Nephron (organoid): Measurements from ENCODE around the gene SPDEF.

Experiments used
- H3K27ac Mint-ChIP-seq, 3 experiments: 2 replicates each; pipeline ENCODE4 v1.8.0; 2020; ENCODE audit warnings: mixed read lengths in 3 of 3, mild to moderate bottlenecking in 2 of 3, moderate library complexity in 1 of 3
- H3K27me3 Mint-ChIP-seq: 2 replicates; pipeline ENCODE4 v1.8.0; 2021; ENCODE audit warnings: low read depth, mild to moderate bottlenecking, moderate library complexity, mixed read lengths
- H3K36me3 Mint-ChIP-seq: 2 replicates; pipeline ENCODE4 v1.8.0; 2020; ENCODE audit warnings: low read depth, mixed read lengths
- H3K4me1 Mint-ChIP-seq: 2 replicates; pipeline ENCODE4 v1.8.0; 2020; ENCODE audit warnings: mixed read lengths
- H3K4me3 Mint-ChIP-seq, 3 experiments: 2 replicates each; pipeline ENCODE4 v1.8.0; 2020; ENCODE audit warnings: mild to moderate bottlenecking in 3 of 3, mixed read lengths in 3 of 3, moderate library complexity in 2 of 3
- H3K9me3 Mint-ChIP-seq: 2 replicates; pipeline ENCODE4 v1.8.0; 2020; ENCODE audit warnings: mixed read lengths
- CTCF ChIP-seq, 3 experiments: fragments of 200-600 bp; sonication (generic); IDR thresholded peaks; one replicate each; pipeline ENCODE4 v1.5.0; 2021; ENCODE audit warnings: antibody characterized with exemption in 3 of 3; ENCODE audit not compliant: unreplicated experiment in 3 of 3

Gene SPDEF

GRCh38 chr6:34534656-34535055, 21.5 kb downstream of the SPDEF start:
- peak overlapping the region; percentile 34 to 66 (median 64) for H3K4me3 Mint-ChIP-seq
- no peak for TF ChIP-seq CTCF (IDR thresholded peaks at IDR 0.05; ENCODE audit: unreplicated experiment in 3 of 3)
- H3K36me3 Mint-ChIP-seq = no peaks in the 10 kb centered on the region
- peaks cover 9% of the 10 kb centered on the region for H3K27me3 Mint-ChIP-seq
- peaks cover 16% of the 10 kb centered on the region for H3K4me1 Mint-ChIP-seq
- peak overlapping the region in 1 of 3 experiments; percentile 74 for H3K27ac Mint-ChIP-seq
- no peaks in the 10 kb centered on the region for H3K9me3 Mint-ChIP-seq

- no peak for TF ChIP-seq CTCF (IDR thresholded peaks at IDR 0.05; ENCODE audit: unreplicated experiment in 3 of 3)
- peaks cover 20% of the 10 kb centered on the region for H3K4me1 Mint-ChIP-seq
- peaks cover 9% of the 10 kb centered on the region for H3K27me3 Mint-ChIP-seq
These were observed 22.0 kb downstream of the SPDEF start for GRCh38 chr6:34534146-34534545.

GRCh38 chr6:34532230-34532629, 23.9 kb downstream of the SPDEF start:
- TF ChIP-seq CTCF (IDR thresholded peaks at IDR 0.05; ENCODE audit: unreplicated experiment in 3 of 3) = no peak
- Mint-ChIP-seq H3K27me3 (peaks cover 13% of the 10 kb centered on the region), H3K9me3 (no peaks in the 10 kb centered on the region), H3K36me3 (no peaks in the 10 kb centered on the region), H3K4me1 (peaks cover 23% of the 10 kb centered on the region), H3K4me3 (peak overlapping the region; percentile 84 to 88 (median 84)), H3K27ac (peak overlapping the region; percentile 77 to 84 (median 79))

More at GRCh38 chr6:34534146-34534545, 22.0 kb downstream of the SPDEF start:
- no peaks in the 10 kb centered on the region for H3K36me3 Mint-ChIP-seq
- no peak overlapping the region for H3K4me3 Mint-ChIP-seq
- H3K27ac Mint-ChIP-seq = no peak overlapping the region
- H3K9me3 Mint-ChIP-seq = no peaks in the 10 kb centered on the region

- TF ChIP-seq CTCF (IDR thresholded peaks at IDR 0.05; ENCODE audit: unreplicated experiment in 3 of 3) = no peak
- Mint-ChIP-seq H3K4me1 (peaks cover 27% of the 10 kb centered on the region), H3K36me3 (no peaks in the 10 kb centered on the region), H3K27ac (peak overlapping the region; percentile 77 to 84 (median 79)), H3K27me3 (peaks cover 13% of the 10 kb centered on the region), H3K9me3 (no peaks in the 10 kb centered on the region), H3K4me3 (peak overlapping the region; percentile 84 to 88 (median 84))
These were observed 24.4 kb downstream of the SPDEF start for GRCh38 chr6:34531580-34532201.

- H3K4me3 Mint-ChIP-seq = peak overlapping the region; percentile 84 to 88 (median 84)
- peaks cover 13% of the 10 kb centered on the region for H3K27me3 Mint-ChIP-seq
- peaks cover 24% of the 10 kb centered on the region for H3K4me1 Mint-ChIP-seq
- no peak for TF ChIP-seq CTCF (IDR thresholded peaks at IDR 0.05; ENCODE audit: unreplicated experiment in 3 of 3)
- no peaks in the 10 kb centered on the region for H3K9me3 Mint-ChIP-seq
- H3K27ac Mint-ChIP-seq = peak overlapping the region in 2 of 3 experiments; percentile 77 to 79
- no peaks in the 10 kb centered on the region for H3K36me3 Mint-ChIP-seq
These were observed 25.3 kb downstream of the SPDEF start for GRCh38 chr6:34530753-34531365.
